H9 (cell line): ENCODE results near the gene CENPP. TPM values are rescaled to one million over a fixed set of nuclear protein-coding genes. Genes with fewer than 3 reads are reported as not detected.

Source experiments
- DNase-seq: peaks from one replicate; pipeline ENCODE4 v3.0.0-alpha.2; 2017
- H2AFZ ChIP-seq: one replicate; pipeline ENCODE4 v1.6.1; 2013; ENCODE audit warnings: mild to moderate bottlenecking, low read length, control low read depth, moderate library complexity
- H2AK5ac ChIP-seq: 2 replicates; pipeline ENCODE4 v1.6.1; 2013; ENCODE audit warnings: low read length, control low read depth, mixed read lengths; ENCODE audit not compliant: insufficient read length
- H2BK120ac ChIP-seq: one replicate; pipeline ENCODE4 v1.6.1; 2013; ENCODE audit warnings: low read depth, mild to moderate bottlenecking, low read length, control low read depth, inconsistent platforms; ENCODE audit not compliant: poor library complexity, severe bottlenecking
- H2BK12ac ChIP-seq: 2 replicates; pipeline ENCODE4 v1.6.1; 2013; ENCODE audit warnings: low read length, control low read depth, mixed read lengths, low read depth; ENCODE audit not compliant: insufficient read length
- H2BK15ac ChIP-seq: 2 replicates; pipeline ENCODE4 v1.6.1; 2013; ENCODE audit warnings: low read depth, low read length, control low read depth
- H2BK20ac ChIP-seq: one replicate; pipeline ENCODE4 v1.6.1; 2013; ENCODE audit warnings: low read depth, mild to moderate bottlenecking, low read length, control low read depth, inconsistent platforms; ENCODE audit not compliant: poor library complexity, severe bottlenecking
- H2BK5ac ChIP-seq: 2 replicates; pipeline ENCODE4 v1.6.1; 2013; ENCODE audit warnings: low read length, control low read depth, mixed read lengths; ENCODE audit not compliant: insufficient read length
- H3K14ac ChIP-seq: 2 replicates; pipeline ENCODE4 v1.6.1; 2013; ENCODE audit warnings: low read length, control low read depth; ENCODE audit not compliant: insufficient read depth
- H3K18ac ChIP-seq: 2 replicates; pipeline ENCODE4 v1.6.1; 2013; ENCODE audit warnings: low read depth, mild to moderate bottlenecking, mixed read lengths, low read length, control low read depth; ENCODE audit not compliant: insufficient read length
- H3K23ac ChIP-seq: 2 replicates; pipeline ENCODE4 v1.6.1; 2013; ENCODE audit warnings: low read length, control low read depth, mixed read lengths, low read depth; ENCODE audit not compliant: insufficient read length
- H3K23me2 ChIP-seq: 2 replicates; pipeline ENCODE4 v1.6.1; 2013; ENCODE audit warnings: low read depth, mild to moderate bottlenecking, mixed read lengths, low read length, control low read depth; ENCODE audit not compliant: insufficient read length, poor library complexity, severe bottlenecking
- H3K27ac ChIP-seq: 2 replicates; pipeline ENCODE4 v1.5.1; 2013; ENCODE audit warnings: low read length, control low read depth, mixed read lengths, low read depth; ENCODE audit not compliant: insufficient read length
- H3K27me3 ChIP-seq: 2 replicates; pipeline ENCODE4 v1.6.1; 2013; ENCODE audit warnings: low read length, control low read depth, inconsistent platforms; ENCODE audit not compliant: insufficient read depth
- H3K4ac ChIP-seq: 2 replicates; pipeline ENCODE4 v1.6.1; 2013; ENCODE audit warnings: low read depth, mild to moderate bottlenecking, control low read depth, inconsistent platforms, low read length, moderate library complexity
- H3K4me1 ChIP-seq: 2 replicates; pipeline ENCODE4 v1.6.1; 2013; ENCODE audit warnings: low read length, control low read depth, inconsistent platforms; ENCODE audit not compliant: insufficient read depth
- H3K4me2 ChIP-seq: 2 replicates; pipeline ENCODE4 v1.6.1; 2013; ENCODE audit warnings: low read length, control low read depth, mixed read lengths; ENCODE audit not compliant: insufficient read length, insufficient read depth
- H3K56ac ChIP-seq: 2 replicates; pipeline ENCODE4 v1.6.1; 2013; ENCODE audit warnings: low read depth, mild to moderate bottlenecking, mixed read lengths, low read length, control low read depth; ENCODE audit not compliant: insufficient read length
- H3K79me1 ChIP-seq: 2 replicates; pipeline ENCODE4 v1.6.1; 2013; ENCODE audit warnings: low read depth, mild to moderate bottlenecking, moderate library complexity, low read length, control low read depth, inconsistent platforms; ENCODE audit not compliant: insufficient read depth, poor library complexity, severe bottlenecking
- H3K79me2 ChIP-seq: 2 replicates; pipeline ENCODE4 v1.6.1; 2013; ENCODE audit warnings: low read length, control low read depth, inconsistent platforms; ENCODE audit not compliant: insufficient read depth
- H3K9ac ChIP-seq: 2 replicates; pipeline ENCODE4 v1.6.1; 2013; ENCODE audit warnings: low read length, control low read depth, mixed read lengths; ENCODE audit not compliant: insufficient read length; ENCODE audit errors: extremely low read depth
- H3K9me3 ChIP-seq: one replicate; pipeline ENCODE4 v1.6.1; 2013; ENCODE audit warnings: low read depth, low read length, inconsistent platforms; ENCODE audit not compliant: control insufficient read depth
- H3T11ph ChIP-seq: one replicate; pipeline ENCODE4 v1.6.1; 2013; ENCODE audit warnings: mild to moderate bottlenecking, low read length, control low read depth, inconsistent platforms
- H4K20me1 ChIP-seq: one replicate; pipeline ENCODE4 v1.6.1; 2013; ENCODE audit not compliant: control insufficient read depth, insufficient read length, insufficient read depth
- H4K5ac ChIP-seq: 2 replicates; pipeline ENCODE4 v1.6.1; 2013; ENCODE audit warnings: low read depth, mild to moderate bottlenecking, mixed read lengths, low read length, control low read depth; ENCODE audit not compliant: insufficient read length
- H4K8ac ChIP-seq: replicated peaks from 2 replicates; pipeline ENCODE4 v1.6.1; 2013; ENCODE audit warnings: low read length, control low read depth, mixed read lengths, low read depth; ENCODE audit not compliant: insufficient read length
- H4K91ac ChIP-seq: 2 replicates; pipeline ENCODE4 v1.6.1; 2013; ENCODE audit warnings: low read depth, mild to moderate bottlenecking, moderate library complexity, mixed read lengths, low read length, control low read depth; ENCODE audit not compliant: insufficient read length
- H3K27ac Mint-ChIP-seq, 3 experiments: 2 replicates in 2 of 3; 3 replicates in 1 of 3; pipeline ENCODE4 v1.8.0; 2020 to 2021; ENCODE audit warnings: mixed read lengths in 3 of 3, mild to moderate bottlenecking in 1 of 3, moderate library complexity in 1 of 3
- H3K27me3 Mint-ChIP-seq: 2 replicates; pipeline ENCODE4 v1.8.0; 2021; ENCODE audit warnings: low read depth, mild to moderate bottlenecking, moderate library complexity, mixed read lengths
- H3K36me3 Mint-ChIP-seq, 3 experiments: 2 replicates in 2 of 3; 3 replicates in 1 of 3; pipeline ENCODE4 v1.8.0; 2020 to 2021; ENCODE audit warnings: low read depth in 3 of 3, mixed read lengths in 3 of 3; ENCODE audit not compliant: insufficient read depth in 1 of 3
- H3K4me1 Mint-ChIP-seq, 2 experiments: 2 replicates each; pipeline ENCODE4 v1.8.0; 2020; ENCODE audit warnings: mixed read lengths in 2 of 2
- H3K4me3 Mint-ChIP-seq, 2 experiments: 2 replicates in 1 of 2; 3 replicates in 1 of 2; pipeline ENCODE4 v1.8.0; 2020 to 2021; ENCODE audit warnings: mild to moderate bottlenecking in 2 of 2, mixed read lengths in 2 of 2, moderate library complexity in 1 of 2
- H3K9me3 Mint-ChIP-seq, 2 experiments: 2 replicates in 1 of 2; 3 replicates in 1 of 2; pipeline ENCODE4 v1.8.0; 2020; ENCODE audit warnings: mild to moderate bottlenecking in 2 of 2, mixed read lengths in 2 of 2, moderate library complexity in 1 of 2
- CTCF ChIP-seq: fragments of 200-600 bp; sonication (generic); conservative IDR thresholded peaks from 3 replicates; pipeline ENCODE4 v1.8.0; 2021; ENCODE audit warnings: antibody characterized with exemption, mild to moderate bottlenecking
- WGBS: extraction: QIAGEN DNeasy Blood & Tissue Kit; methylation state at CpG from one replicate; pipeline ENCODE4 v1.1.7; 2013; ENCODE audit warnings: missing lambda C conversion rate, low lambda C conversion rate, mixed read lengths; ENCODE audit not compliant: insufficient read length; ENCODE audit errors: extremely low coverage; 5-methylcytosine and 5-hydroxymethylcytosine counted together
- total RNA-seq: library from RNA; stranded (reverse); gene quantifications from 2 replicates; pipeline ENCODE4 v1.2.1, GENCODE V29; 2021

The CENPP gene
- total RNA-seq, 1 experiment from 2014 or later, result 9.1 TPM

DNA sequence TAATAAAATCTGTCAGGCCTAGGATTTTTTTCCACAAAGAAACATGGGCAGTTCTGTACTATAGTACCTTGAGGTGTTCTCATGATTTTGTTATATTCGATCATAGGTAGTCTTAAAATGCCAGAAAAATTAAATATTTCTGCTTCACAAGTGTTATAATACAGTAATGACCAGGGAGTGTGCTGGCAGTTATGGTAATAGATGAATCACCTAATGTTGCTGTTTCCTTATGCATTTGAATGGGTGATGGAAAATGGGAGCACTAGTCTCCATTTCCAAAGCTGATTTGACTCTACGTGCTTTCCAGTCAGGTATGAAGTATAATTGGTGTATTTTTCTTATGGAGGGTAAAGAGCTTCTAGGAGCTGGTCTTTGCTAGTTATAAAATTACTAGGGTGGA lies 54.9 kb downstream of the CENPP start:
- no peaks in the 10 kb centered on the region for H3K9me3 Mint-ChIP-seq
- H3K4me3 Mint-ChIP-seq, result no peak overlapping the region
- Histone ChIP-seq H2BK120ac (no peak overlapping the region), H3K79me1 (no peaks in the 10 kb centered on the region), H3K4me2 (no peak overlapping the region), H3K4ac (no peak overlapping the region), H2BK20ac (no peak overlapping the region), H4K8ac (no peak overlapping the region), H3T11ph (no peak overlapping the region), H4K5ac (no peak overlapping the region), H3K23ac (no peak overlapping the region), H3K9me3 (no peaks in the 10 kb centered on the region), H2BK15ac (no peak overlapping the region), H3K79me2 (no peaks in the 10 kb centered on the region), H3K27ac (no peak overlapping the region), H3K9ac (no peak overlapping the region), H2BK5ac (no peak overlapping the region), H3K18ac (no peak overlapping the region), H3K56ac (no peak overlapping the region), H2AFZ (no peak overlapping the region), H2AK5ac (no peak overlapping the region), H4K20me1 (no peaks in the 10 kb centered on the region), H3K27me3 (no peaks in the 10 kb centered on the region), H2BK12ac (no peak overlapping the region), H4K91ac (no peak overlapping the region), H3K4me1 (peaks cover 7% of the 10 kb centered on the region; the same call in 1 of the 2 replicates), H3K14ac (no peak overlapping the region), H3K23me2 (no peaks in the 10 kb centered on the region)
- peaks cover 22 to 26% of the 10 kb centered on the region in 2 experiments for H3K4me1 Mint-ChIP-seq
- no peaks in the 10 kb centered on the region for H3K27me3 Mint-ChIP-seq
- TF ChIP-seq CTCF, result no peak
- WGBS, result no CpG with 5 or more reads among the region's 2 CpGs
- no peaks in the 10 kb centered on the region; a peak in 1 of 7 replicates for H3K36me3 Mint-ChIP-seq
- DNase-seq, result no peak
- H3K27ac Mint-ChIP-seq, result no peak overlapping the region
